ENCODE results near the gene RBM38.

Gene RBM38

GRCh38 chr20:57389695-57390603 is 1.2 kb upstream of the RBM38 start:
- DNase-seq (ENCODE audit: extremely low read depth in 1 of 2, low read depth in 1 of 2) = peak; percentile 54 to 60

DNA sequence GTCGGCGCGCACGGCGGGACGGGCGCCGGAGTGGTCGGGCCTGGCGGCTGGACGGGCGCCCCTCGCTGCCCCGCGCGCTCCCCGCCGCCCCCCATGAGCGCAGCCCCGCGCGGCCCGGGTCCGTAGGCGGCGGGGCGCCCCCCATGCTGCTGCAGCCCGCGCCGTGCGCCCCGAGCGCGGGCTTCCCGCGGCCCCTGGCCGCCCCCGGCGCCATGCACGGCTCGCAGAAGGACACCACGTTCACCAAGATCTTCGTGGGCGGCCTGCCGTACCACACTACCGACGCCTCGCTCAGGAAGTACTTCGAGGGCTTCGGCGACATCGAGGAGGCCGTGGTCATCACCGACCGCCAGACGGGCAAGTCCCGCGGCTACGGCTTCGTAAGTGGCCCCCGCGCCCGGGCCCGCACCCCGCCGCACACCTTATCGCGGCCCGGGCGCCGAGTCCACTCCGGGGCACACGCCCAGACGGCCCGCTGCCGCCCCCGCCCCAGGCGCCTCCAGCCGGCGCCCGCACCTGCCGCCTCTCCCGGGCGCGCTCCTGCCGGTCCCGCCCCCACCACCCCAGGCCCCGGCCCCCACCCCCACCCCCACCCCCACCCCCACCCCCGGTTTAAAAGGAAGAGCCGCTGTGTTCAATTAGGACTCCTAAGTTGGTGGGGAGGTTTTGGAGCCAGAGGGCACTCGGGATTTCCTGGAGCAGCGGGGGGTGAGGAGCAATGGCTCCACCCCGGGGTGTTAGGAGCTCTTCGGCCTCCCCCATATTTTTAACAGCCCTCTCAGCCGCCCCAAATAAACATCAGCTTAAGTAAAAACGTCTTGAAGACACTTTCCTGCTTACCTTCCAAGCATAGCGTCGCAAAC is 474 bp downstream of the RBM38 start:
- no peak for DNase-seq (ENCODE audit: extremely low read depth in 1 of 2, low read depth in 1 of 2)

- DNase-seq (ENCODE audit: extremely low read depth in 1 of 2, low read depth in 1 of 2) = peak; percentile 64 to 78
Measured at GRCh38 chr20:57392512-57393271, 1.5 kb downstream of the RBM38 start.

DNA sequence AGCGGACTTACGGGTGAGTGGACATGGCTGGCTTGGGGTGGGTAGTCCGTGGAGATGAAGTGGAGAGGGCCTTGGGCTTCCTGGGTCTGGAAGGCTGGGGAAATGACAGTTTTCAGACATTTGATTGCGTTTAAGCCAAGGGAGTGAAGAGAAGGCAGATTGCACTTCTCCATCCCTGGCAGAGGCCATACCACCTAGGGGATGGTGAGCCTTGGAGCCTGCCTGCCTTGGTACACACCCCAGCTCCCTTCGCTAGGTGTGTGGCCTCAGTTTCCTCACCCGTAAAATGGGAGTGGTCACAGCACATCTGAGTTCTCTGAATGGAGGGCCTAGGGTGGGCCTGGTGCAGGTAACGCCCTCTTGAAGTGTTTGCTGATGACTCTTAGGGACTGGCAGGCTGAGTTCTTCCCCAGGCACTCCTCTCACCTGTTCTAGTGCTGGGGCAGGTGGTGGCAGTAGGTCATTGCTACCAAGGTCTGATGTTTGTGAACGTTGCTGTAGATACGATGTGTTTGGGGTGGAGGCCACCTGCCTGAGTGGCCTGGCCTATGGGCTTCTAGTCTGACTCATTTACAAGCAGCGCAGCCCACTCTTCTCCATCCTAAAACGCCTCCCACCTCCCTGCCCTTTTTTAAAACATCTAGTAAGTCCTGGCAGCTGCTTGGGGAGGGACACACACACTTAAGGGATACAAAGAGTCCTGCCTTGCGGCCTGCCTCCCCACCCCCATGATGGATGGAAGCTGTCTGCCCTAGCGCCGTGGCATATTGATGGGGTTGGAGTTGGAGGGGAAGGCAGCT is 2.3 kb downstream of the RBM38 start:
- DNase-seq (ENCODE audit: extremely low read depth in 1 of 2, low read depth in 1 of 2) = no peak

- no peak for DNase-seq (ENCODE audit: extremely low read depth in 1 of 2, low read depth in 1 of 2)
Measured at GRCh38 chr20:57394121-57395082, 3.2 kb downstream of the RBM38 start.

DNA sequence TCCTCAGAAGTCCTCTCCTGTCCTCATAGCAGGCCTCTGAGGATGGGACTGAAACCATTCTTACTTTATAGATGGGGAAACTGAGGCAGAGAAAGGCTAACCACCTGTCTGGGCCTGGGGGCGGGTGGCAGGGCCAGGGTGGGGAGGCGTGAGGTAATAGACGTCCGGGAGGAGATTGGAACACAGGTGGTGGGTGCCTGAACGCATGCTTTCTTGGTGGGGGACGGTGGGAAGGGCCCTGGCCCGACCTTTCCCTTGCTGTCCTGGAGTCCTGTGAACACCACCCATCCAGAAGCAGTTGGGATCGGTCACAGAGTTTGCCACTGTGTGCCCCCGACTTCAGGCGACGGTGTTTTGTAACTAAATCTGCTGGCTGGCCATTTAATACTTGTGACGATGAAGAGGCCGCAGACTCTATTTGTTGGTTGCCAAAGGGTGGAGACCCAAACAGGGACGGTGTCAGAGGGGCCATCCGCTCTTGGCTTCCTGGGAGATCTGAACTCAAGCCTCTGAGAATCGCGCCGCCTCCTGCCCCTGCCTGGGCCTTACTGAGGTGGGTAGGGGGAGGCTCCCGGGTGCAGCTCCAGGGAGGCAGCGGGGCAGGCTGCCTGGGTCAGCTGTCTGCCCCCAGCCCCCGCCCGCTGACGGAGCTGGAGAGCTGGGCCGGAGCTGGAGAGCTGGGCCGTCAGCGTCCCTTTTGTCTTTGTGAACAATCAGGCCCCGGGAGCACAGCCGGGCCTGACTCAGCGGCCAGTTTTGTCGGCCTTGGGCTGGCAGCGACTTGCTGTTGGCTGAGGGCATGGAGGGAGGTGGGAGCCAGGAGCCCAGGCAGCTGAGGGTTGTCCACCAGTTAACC is 4.1 kb downstream of the RBM38 start:
- no peak for DNase-seq (ENCODE audit: extremely low read depth in 1 of 2, low read depth in 1 of 2)

- no peak for DNase-seq (ENCODE audit: extremely low read depth in 1 of 2, low read depth in 1 of 2)
Measured at GRCh38 chr20:57396212-57396983, 5.2 kb downstream of the RBM38 start.

DNA sequence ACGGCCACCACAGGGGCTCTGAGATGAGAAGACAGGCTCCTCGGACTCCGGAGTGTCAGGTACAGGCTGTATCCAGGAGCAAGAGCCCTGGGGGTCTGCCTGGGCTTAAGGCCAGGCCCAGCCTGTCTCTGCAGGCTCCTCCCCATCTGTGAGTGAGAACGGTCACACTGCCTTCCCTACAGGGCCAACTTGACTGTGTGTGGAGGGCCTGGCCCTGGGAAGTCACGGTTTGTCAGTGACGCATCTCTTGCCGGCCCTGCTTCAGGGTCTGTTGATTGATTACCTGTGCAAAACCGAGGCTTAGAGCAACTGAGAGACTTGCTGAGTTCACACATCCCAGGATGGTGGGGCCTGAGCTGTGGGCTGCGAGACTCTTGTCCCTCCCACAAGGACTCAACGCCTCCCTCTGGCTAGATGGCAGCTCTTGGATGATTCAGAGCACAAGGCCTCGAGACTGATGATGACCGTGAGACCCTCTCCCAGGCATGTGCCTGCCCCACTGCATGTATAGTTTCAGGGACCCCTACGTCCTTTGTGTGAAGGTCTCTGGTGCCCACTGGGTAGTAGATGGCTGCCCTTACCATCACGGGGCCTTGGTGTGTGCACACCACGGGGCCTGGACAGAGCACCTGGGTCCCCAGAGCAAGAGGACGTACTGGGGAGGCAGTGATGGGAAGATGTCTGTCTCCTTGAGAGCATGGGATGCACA is 5.9 kb downstream of the RBM38 start:
- no peak for DNase-seq (ENCODE audit: extremely low read depth in 1 of 2, low read depth in 1 of 2)

DNA sequence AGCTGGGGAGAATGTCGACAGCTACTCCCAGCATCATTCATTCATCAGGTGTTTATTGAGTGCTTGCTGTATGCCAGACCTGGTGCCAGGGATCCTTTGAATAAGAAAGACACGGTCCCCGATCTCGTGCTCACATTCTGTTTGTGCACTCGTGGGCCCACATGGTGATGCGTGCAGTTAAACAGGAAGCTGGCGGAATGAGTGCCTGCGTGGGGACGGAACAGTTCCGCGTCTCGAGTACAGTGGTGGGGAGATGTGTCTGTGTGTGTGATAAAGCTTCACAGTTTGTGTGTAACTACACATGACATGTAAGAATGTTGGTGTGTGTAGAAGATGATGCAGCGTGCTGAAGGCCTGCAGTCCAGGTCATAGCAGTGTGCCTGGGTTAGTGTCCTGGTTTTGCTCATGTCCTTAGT is 6.5 kb downstream of the RBM38 start:
- no peak for DNase-seq (ENCODE audit: extremely low read depth in 1 of 2, low read depth in 1 of 2)

DNA sequence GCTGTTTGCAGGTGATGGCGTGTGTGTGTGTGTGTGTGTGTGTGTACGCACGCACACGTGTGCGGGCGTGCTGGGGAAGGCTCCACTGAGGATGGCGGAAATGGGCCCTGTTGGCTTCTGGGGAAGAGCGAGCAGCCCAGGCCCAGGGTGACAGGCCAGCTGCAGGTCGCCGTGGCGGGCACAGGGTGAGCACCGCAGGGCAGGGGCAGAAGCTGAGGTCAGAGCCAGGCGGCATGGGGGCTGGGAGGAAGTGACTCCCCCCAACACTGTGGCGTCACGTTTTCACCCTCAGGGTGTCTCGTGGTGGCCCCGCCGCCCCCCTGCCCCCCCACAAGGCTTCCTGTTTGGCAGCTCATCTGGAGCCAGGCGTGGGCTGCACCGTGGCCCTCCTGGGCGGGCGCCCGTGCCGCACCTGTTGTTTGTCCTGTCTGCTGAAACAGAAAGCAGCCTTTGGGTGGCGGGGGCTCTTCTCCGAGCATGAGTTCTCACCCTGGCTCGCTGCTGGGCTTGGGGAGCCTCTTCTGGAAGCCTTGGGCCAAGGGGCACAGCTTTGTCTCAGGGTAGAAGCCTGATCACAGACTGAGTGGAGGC is 7.1 kb downstream of the RBM38 start:
- peak; percentile 76 to 89 for DNase-seq (ENCODE audit: extremely low read depth in 1 of 2, low read depth in 1 of 2)

DNA sequence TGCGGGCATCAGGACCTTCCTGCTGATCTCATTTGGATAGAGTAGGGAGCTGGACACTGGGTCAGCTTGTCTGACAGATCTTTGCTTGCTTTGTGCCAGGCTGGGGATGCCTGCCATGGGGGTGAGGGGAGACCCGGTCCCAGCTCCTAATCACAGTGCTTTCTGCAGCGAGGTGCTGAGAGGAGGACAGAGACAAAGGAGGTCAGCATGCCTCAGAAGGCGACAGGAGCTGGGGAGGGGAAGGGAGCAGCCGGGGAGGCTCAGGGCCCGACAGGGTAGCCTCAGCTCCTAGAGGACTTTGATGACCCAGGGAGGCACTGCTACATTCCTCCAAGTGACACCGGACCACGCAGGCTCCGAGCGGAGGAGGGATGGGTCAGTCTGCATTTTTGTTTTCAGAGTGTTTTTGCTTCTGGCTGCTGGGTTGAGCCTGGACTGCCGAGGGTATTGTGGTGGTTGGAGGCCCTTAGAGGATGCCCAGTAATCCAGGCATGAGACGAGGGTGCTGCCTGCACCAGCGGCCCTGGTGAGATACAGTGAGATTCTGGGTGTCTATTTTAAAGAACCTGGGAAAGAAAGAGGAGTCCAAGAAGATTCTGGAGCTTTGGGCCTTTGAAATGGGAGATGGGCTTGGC is 7.8 kb downstream of the RBM38 start:
- DNase-seq (ENCODE audit: extremely low read depth in 1 of 2, low read depth in 1 of 2) = no peak

GRCh38 chr20:57399587-57400155 is 8.5 kb downstream of the RBM38 start:
- peak; percentile 37 to 49 for DNase-seq (ENCODE audit: extremely low read depth in 1 of 2, low read depth in 1 of 2)

- DNase-seq (ENCODE audit: extremely low read depth in 1 of 2, low read depth in 1 of 2) = no peak
Measured at GRCh38 chr20:57400231-57400701, 9.1 kb downstream of the RBM38 start.

DNA sequence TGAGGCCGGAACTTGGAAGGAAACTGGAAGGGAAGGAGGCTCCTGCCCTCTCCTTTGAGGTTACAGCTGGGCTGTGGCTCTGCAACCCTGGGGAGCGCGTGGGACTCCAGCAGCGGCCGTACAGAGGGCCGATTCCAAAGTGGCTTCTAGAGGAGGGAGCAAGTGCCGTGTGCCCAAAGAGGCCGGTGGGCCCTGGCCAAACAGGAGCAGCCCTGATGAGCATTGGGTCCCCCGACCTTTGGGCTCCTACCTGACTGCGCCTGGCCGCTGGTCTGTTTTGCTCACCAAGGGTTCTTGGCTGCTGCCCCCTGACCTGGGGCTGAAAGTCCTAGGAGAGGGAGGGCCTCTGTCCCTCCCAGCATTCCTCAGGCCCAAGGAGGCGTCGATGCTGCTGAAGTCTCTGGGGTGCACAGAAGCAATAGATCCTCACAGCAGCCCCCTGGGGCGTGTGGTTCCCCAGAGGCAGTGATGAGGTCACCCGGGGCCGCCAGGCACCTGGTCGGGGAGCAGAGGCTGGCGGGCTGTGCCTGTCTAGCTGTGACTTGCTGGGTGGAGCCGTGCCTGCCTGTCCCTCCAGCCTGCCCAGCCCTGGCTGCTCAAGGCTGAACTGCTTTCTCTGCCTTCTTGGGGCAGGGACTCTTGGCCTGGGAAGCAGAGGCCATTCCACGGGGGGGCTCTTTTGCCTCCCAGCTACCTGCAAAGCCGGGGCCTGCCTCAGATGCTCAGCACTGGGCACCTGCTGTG is 9.8 kb downstream of the RBM38 start:
- no peak for DNase-seq (ENCODE audit: extremely low read depth in 1 of 2, low read depth in 1 of 2)

DNA sequence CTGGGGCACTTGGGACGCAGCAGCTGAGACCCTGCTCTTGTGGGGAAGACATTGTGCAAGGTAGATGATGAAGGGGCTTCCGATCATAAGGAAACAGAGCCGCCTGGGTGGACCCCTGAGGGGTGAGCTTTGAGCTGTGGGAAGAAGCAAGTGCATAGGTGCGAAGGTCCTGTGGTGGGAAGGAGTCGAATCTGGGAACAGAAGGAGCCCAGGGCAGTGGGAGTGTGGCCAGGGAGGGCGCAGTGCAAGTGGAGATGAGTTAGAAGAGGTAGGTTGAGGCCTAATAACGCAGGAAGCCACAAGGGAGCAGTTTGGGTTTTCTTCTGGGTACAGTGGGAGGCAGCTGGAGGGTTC is 10.3 kb downstream of the RBM38 start:
- no peak for DNase-seq (ENCODE audit: extremely low read depth in 1 of 2, low read depth in 1 of 2)
